Cardiac muscle cell (in vitro differentiated cells and primary cell): ENCODE measurements around the gene NCBP2. TPM values are rescaled to one million over a fixed set of nuclear protein-coding genes. Genes with fewer than 3 reads are reported as not detected.
"Not testable (repeated sequence)": the region's sequence is repeated elsewhere in the genome, so short reads cannot be mapped to it uniquely, and the experiment has no call there.

ENCODE experiments used
- DNase-seq, 2 donors: peaks; one replicate each; pipeline versions ENCODE4 v3.0.0 to v3.0.0-alpha.2; 2010 to 2017; ENCODE audit warnings: low read depth in 1 of 2, low spot score in 1 of 2
- H3K27ac ChIP-seq: fragments of 200-600 bp; sonication (generic); 2 replicates; pipeline ENCODE4 v1.5.1; 2016
- H3K27me3 ChIP-seq: fragments of 200-600 bp; sonication (generic); 2 replicates; pipeline ENCODE4 v1.6.0; 2016; ENCODE audit warnings: control low read depth
- H3K36me3 ChIP-seq: fragments of 200-600 bp; sonication (generic); 2 replicates; pipeline ENCODE4 v1.5.1; 2016; ENCODE audit warnings: control low read depth
- H3K4me1 ChIP-seq: fragments of 200-600 bp; sonication (generic); 2 replicates; pipeline ENCODE4 v1.8.1; 2017; ENCODE audit warnings: low read depth, mild to moderate bottlenecking, mixed run types
- H3K4me3 ChIP-seq: fragments of 200-600 bp; sonication (generic); 2 replicates; pipeline ENCODE4 v1.5.1; 2016; ENCODE audit warnings: mild to moderate bottlenecking
- H3K9me3 ChIP-seq: fragments of 200-600 bp; sonication (generic); 2 replicates; pipeline ENCODE4 v1.5.1; 2017; ENCODE audit warnings: low read depth, mild to moderate bottlenecking, control low read depth
- CTCF ChIP-seq: IDR thresholded peaks from 2 replicates; pipeline ENCODE4 v1.5.1; 2012; ENCODE audit warnings: low read depth, mild to moderate bottlenecking, low read length
- polyA plus RNA-seq: library from polyadenylated mRNA; unstranded; fragments of >200 nt; fragmentation: Nextera tagmentation; extraction: Ambion mirVana; gene quantifications from 2 replicates; pipeline ENCODE4 v1.2.1, GENCODE V29; 2016
- total RNA-seq: library from RNA; depleted of rRNA; stranded (reverse); fragments of >200 nt; gene quantifications from 2 replicates; pipeline ENCODE4 v1.2.3, GENCODE V29; 2016

The NCBP2 gene
- total and polyA plus RNA-seq, 2 experiments from 2014 or later: 52.9 to 98.9 TPM

DNA sequence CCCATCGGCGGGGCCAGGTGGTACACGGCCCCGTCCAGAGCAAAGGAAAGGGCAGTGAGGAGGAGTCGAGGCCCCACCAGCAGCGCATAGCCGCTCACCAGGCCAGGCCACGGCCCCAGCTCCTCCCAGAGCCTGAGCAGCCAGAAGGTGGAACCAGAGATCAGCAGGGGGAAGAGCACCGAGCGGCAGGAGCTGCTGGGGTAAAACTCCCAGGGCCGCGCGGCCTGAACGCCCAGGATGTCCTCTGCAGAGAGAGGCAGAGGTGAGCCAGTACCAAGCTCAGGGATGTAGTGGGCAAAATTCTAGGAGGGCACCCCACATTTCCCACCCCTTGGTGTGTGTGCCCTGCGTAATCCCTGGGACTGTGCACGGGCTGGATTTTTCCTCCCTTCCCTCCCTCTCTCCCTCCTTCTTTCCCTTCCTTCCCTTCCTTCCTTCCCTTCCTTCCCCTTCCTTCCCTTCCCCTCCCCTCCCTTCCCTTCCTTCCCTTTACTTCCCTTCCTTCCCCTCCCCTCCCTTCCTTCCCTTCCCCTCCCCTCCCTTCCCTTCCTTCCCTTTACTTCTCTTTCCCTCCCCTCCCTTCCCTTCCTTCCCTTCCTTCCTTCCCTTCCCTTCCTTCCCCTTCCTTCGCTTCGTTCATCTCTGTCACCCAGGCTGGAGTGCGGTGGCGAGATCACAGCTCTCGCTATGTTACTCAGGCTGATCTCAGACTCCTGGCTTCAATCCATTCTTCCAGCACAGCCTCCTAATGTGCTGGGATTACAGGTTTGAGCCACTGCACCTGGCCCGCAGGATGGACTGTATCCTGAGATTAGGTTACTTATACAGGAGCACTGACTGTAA, 6.3 kb upstream of the NCBP2 start:
- H3K27ac ChIP-seq: no peak overlapping the region
- DNase-seq: no peak
- TF ChIP-seq CTCF: peak; percentile 24
- H3K4me1 ChIP-seq: peaks cover 2% of the 10 kb centered on the region
- H3K36me3 ChIP-seq: no peaks in the 10 kb centered on the region
- H3K27me3 ChIP-seq: peaks cover 12% of the 10 kb centered on the region
- H3K9me3 ChIP-seq: no peaks in the 10 kb centered on the region
- H3K4me3 ChIP-seq: no peak overlapping the region

DNA sequence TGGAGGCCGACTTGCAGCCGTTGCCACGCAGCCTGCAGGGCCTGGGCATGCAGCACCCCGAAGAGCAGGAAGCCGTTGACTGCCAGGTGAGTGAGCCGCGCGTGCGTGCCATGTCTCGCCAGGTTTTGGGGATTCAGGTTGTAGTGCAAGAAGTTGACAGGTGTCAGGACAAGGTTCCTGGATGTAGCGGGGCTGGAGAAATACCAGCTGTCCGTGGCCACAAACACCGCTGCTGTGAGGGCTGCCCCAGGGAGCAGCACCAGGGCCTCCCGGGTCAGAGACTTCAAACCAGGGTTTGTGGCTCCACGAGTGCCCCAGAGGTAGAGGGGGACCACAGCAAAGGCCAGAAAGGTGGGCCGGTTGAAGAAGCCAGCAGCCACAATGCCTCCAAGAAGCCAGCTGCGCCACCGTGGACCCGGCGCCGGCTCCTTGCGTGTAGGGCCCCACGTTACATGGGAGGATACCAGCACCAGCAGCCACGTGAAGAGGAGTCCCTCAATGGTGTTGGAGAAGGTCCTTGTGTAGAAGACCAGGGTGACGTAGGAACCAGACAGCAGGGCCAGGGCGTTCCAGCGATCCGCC, 5.6 kb upstream of the NCBP2 start:
- Histone ChIP-seq H3K36me3 (no peaks in the 10 kb centered on the region), H3K27ac (no peak overlapping the region), H3K4me3 (no peak overlapping the region), H3K27me3 (peaks cover 6% of the 10 kb centered on the region), H3K9me3 (no peaks in the 10 kb centered on the region), H3K4me1 (peaks cover 7% of the 10 kb centered on the region)
- no peak for DNase-seq
- TF ChIP-seq CTCF: no peak

GRCh38 chr3:196947136-196947859, 5.0 kb upstream of the NCBP2 start:
- H3K4me1 ChIP-seq: peaks cover 7% of the 10 kb centered on the region
- H3K36me3 ChIP-seq: no peaks in the 10 kb centered on the region
- TF ChIP-seq CTCF: no peak
- H3K4me3 ChIP-seq: no peak overlapping the region
- DNase-seq: no peak
- no peak overlapping the region for H3K27ac ChIP-seq
- H3K9me3 ChIP-seq: no peaks in the 10 kb centered on the region
- H3K27me3 ChIP-seq: no peaks in the 10 kb centered on the region

- not testable (repeated sequence) for H3K27me3 ChIP-seq, DNase-seq, H3K9me3 ChIP-seq, H3K36me3 ChIP-seq, H3K27ac ChIP-seq, H3K4me3 ChIP-seq
- H3K4me1 ChIP-seq: peaks cover 14% of the 10 kb centered on the region
Measured at GRCh38 chr3:196944037-196944790, 1.9 kb upstream of the NCBP2 start.

- Histone ChIP-seq H3K36me3 (peaks cover 7% of the 10 kb centered on the region), H3K4me3 (peak overlapping the region; percentile 99), H3K27me3 (no peaks in the 10 kb centered on the region), H3K9me3 (no peaks in the 10 kb centered on the region), H3K4me1 (peaks cover 14% of the 10 kb centered on the region), H3K27ac (peak overlapping the region; percentile 78)
- DNase-seq: peak; percentile 28 to 51
- no peak for TF ChIP-seq CTCF
Measured at GRCh38 chr3:196942915-196943277, 568 bp upstream of the NCBP2 start.
